GM18517 (cell line): ENCODE measurements around the gene SLC9A3.

Source experiments
- ATAC-seq: cut with Tn5 transposase; IDR thresholded peaks from one replicate; pipeline ENCODE4 v1.9.1; 2021; ENCODE audit warnings: mild to moderate bottlenecking, moderate library complexity; ENCODE audit not compliant: unreplicated experiment

Gene SLC9A3

GRCh38 chr5:527646-528628, 3.7 kb upstream of the SLC9A3 start:
- no peak for ATAC-seq

GRCh38 chr5:526456-527088, 2.3 kb upstream of the SLC9A3 start:
- ATAC-seq, result no peak

- no peak for ATAC-seq
These were observed 1.7 kb upstream of the SLC9A3 start for GRCh38 chr5:525916-526315.

GRCh38 chr5:524973-525761, 918 bp upstream of the SLC9A3 start:
- ATAC-seq, result no peak

- ATAC-seq, result no peak
These were observed 617 bp downstream of the SLC9A3 start for GRCh38 chr5:523441-524222.

- ATAC-seq, result no peak
These were observed 1.3 kb downstream of the SLC9A3 start for GRCh38 chr5:522899-523440.

GRCh38 chr5:522116-522515, 2.1 kb downstream of the SLC9A3 start:
- no peak for ATAC-seq

- ATAC-seq, result no peak
These were observed 2.6 kb downstream of the SLC9A3 start for GRCh38 chr5:521680-522079.

- no peak for ATAC-seq
These were observed 3.4 kb downstream of the SLC9A3 start for GRCh38 chr5:520850-521226.

- no peak for ATAC-seq
These were observed 3.9 kb downstream of the SLC9A3 start for GRCh38 chr5:520196-520849.

- no peak for ATAC-seq
These were observed 5.5 kb downstream of the SLC9A3 start for GRCh38 chr5:518721-519120.

- ATAC-seq, result no peak
These were observed 6.6 kb downstream of the SLC9A3 start for GRCh38 chr5:517535-518100.

GRCh38 chr5:516980-517379, 7.3 kb downstream of the SLC9A3 start:
- ATAC-seq, result no peak

GRCh38 chr5:516338-516925, 7.8 kb downstream of the SLC9A3 start:
- no peak for ATAC-seq

- ATAC-seq, result no peak
These were observed 8.9 kb downstream of the SLC9A3 start for GRCh38 chr5:515273-515836.

GRCh38 chr5:514673-515072, 9.6 kb downstream of the SLC9A3 start:
- no peak for ATAC-seq

GRCh38 chr5:514101-514485, 10.2 kb downstream of the SLC9A3 start:
- ATAC-seq, result no peak

- ATAC-seq, result no peak
These were observed 10.8 kb downstream of the SLC9A3 start for GRCh38 chr5:513216-514100.
